Glomerular visceral epithelial cell (primary cell): ENCODE data around the gene CAMK2B.
"Not testable (repeated sequence)": the region's sequence is repeated elsewhere in the genome, so short reads cannot be mapped to it uniquely, and the experiment has no call there.

ENCODE experiments used
- DNase-seq: peaks from one replicate; pipeline ENCODE4 v3.0.0-alpha.2; 2016; ENCODE audit errors: extremely low spot score

CAMK2B gene

DNA sequence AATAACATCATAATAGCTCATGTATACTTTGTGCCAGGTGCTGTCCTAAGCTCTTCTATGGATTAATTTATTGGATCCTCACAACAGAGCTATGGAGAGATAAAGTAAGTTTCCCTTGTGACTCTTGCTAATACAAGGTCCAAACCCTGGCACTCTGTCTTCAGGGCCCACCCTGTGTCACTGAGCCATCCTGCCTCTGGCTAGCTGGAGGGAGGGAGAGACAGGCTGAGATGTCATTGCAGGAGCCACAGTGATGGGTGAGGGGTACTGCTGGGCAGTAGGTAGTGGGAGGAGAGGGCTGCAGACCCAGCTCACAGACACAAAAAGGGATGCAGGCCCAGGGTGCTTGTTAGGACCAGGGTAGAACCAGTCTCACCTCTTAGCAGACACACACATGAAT is 153.0 kb downstream of the CAMK2B start:
- no peak for DNase-seq

DNA sequence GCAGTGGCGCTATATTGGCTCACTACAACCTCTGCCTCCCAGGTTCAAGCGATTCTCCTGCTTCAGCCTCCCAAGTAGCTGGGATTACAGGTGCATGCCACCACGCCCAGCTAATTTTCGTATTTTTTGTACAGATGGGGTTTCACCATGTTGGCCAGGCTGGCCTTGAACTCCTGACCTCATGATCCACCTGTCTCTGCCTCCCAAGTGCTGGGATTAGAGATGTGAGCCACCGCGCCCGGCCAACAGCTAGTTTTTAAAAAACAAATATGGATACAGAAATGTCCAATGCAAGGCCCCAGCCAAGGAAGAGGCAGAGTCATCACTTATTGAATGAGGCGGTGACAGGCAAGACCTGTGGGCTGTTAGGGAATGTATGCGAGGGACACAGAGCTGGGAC is 153.5 kb downstream of the CAMK2B start:
- not testable (repeated sequence) for DNase-seq

- DNase-seq: no peak
Measured at GRCh38 chr7:44167920-44168319, 157.5 kb downstream of the CAMK2B start.
